HepG2 (cell line): ENCODE measurements around the gene MAIP1. TPM values are rescaled to one million over a fixed set of nuclear protein-coding genes. Genes with fewer than 3 reads are reported as not detected.
A peak's percentile ranks its signal among the peaks of the same experiment; 100 is the strongest.

Experiments
- ATAC-seq: fragments of 200-7000 bp; cut with Tn5 transposase; 3 replicates; pipeline ENCODE4 v1.9.1; 2020; ENCODE audit warnings: mild to moderate bottlenecking, moderate library complexity
- BruUV-seq: library from RNA; stranded (reverse); fragments of 400-500 nt; replicated peaks from 2 replicates; lab custom pipeline; 2021; lab: Mats Ljungman, UMichigan
- CTCF ChIA-PET: fragments of 300-600 bp; formaldehyde crosslinking; extraction: SDS; loops from one replicate; lab custom pipeline; 2021; ENCODE audit warnings: low total read pairs, inconsistent platforms, low intra/inter-chr PET ratio; lab: Yijun Ruan, JAX
- POLR2A ChIA-PET: fragments of 350-600 bp; sonication (Branson Sonifier 250); formaldehyde crosslinking; loops from one replicate; lab custom pipeline; 2020; ENCODE audit warnings: antibody characterized with exemption, inconsistent platforms; lab: Yijun Ruan, JAX
- DNase-seq: peaks from one replicate; pipeline ENCODE4 v3.0.0-alpha.2; 2015; ENCODE audit warnings: low spot score
- FAIRE-seq: peaks from 3 replicates; lab custom pipeline; 2011; peaks lifted over from hg19 to GRCh38; lab: Jason Lieb, UNC
- H2AFZ ChIP-seq: one replicate; pipeline ENCODE4 v1.6.1; 2011; ENCODE audit warnings: low read length, inconsistent platforms
- H3K27ac ChIP-seq: fragments of 300-600 bp; 3 replicates; pipeline ENCODE4 v1.8.0; 2011; ENCODE audit warnings: mixed run types, mild to moderate bottlenecking, mixed read lengths, low read length, inconsistent platforms; ENCODE audit not compliant: insufficient read depth; ENCODE audit errors: extremely low read length
- H3K27me3 ChIP-seq, 2 experiments: fragments of 200-600 bp in 1 of 2; 2 replicates in 1 of 2; 3 replicates in 1 of 2; pipeline versions ENCODE4 v1.6.0 to v1.8.0; 2011; ENCODE audit warnings: low read length in 2 of 2, mild to moderate bottlenecking in 2 of 2, moderate library complexity in 2 of 2, inconsistent platforms in 1 of 2; ENCODE audit not compliant: insufficient read depth in 2 of 2, control insufficient read depth in 1 of 2
- H3K36me3 ChIP-seq, 2 experiments: fragments of 200-600 bp in 1 of 2; replicated peaks in 1 of 2; 2 replicates in 1 of 2; 3 replicates in 1 of 2; pipeline versions ENCODE4 v1.5.1 to v1.8.0; 2011; ENCODE audit warnings: low read length in 2 of 2, inconsistent platforms in 1 of 2; ENCODE audit not compliant: insufficient read depth in 2 of 2, control insufficient read depth in 1 of 2
- H3K4me1 ChIP-seq: 2 replicates; pipeline ENCODE4 v1.5.1; 2012; ENCODE audit warnings: low read length, inconsistent platforms; ENCODE audit not compliant: insufficient read depth
- H3K4me2 ChIP-seq: 2 replicates; pipeline ENCODE4 v1.6.0; 2011; ENCODE audit warnings: low read depth, low read length, inconsistent platforms
- H3K4me3 ChIP-seq, 3 experiments: fragments of 200-600 bp in 1 of 3; sonication (generic), shearing (Covaris generic) in 1 of 3; replicated peaks in 1 of 3; 2 replicates each; pipeline ENCODE4 v1.5.1; 2011 to 2016; ENCODE audit warnings: low read length in 3 of 3, inconsistent platforms in 2 of 3, low read depth in 2 of 3, mild to moderate bottlenecking in 2 of 3, control low read depth in 1 of 3, mixed read lengths in 1 of 3; ENCODE audit not compliant: insufficient read depth in 1 of 3
- H3K79me2 ChIP-seq: one replicate; pipeline ENCODE4 v1.6.1; 2011; ENCODE audit warnings: low read length, inconsistent platforms; ENCODE audit not compliant: insufficient read depth
- H3K9ac ChIP-seq: 2 replicates; pipeline ENCODE4 v1.6.0; 2011; ENCODE audit warnings: mild to moderate bottlenecking, low read depth, low read length, inconsistent platforms; ENCODE audit not compliant: insufficient read depth
- H3K9me3 ChIP-seq: 2 replicates; pipeline ENCODE4 v1.5.1; 2012; ENCODE audit warnings: mild to moderate bottlenecking, low read length
- H4K20me1 ChIP-seq: 2 replicates; pipeline ENCODE4 v1.6.0; 2011; ENCODE audit warnings: inconsistent platforms, mild to moderate bottlenecking, low read length, moderate library complexity; ENCODE audit not compliant: insufficient read depth
- AHDC1 ChIP-seq: sonication (generic); formaldehyde crosslinking; IDR thresholded peaks from 2 replicates; pipeline ENCODE4 v1.5.1; 2020; ENCODE audit warnings: mild to moderate bottlenecking, missing genetic modification reagents, borderline replicate concordance
- GABPB1 ChIP-seq: IDR thresholded peaks from 2 replicates; pipeline ENCODE4 v1.6.1; 2016; ENCODE audit warnings: mild to moderate bottlenecking, missing genetic modification reagents, moderate library complexity, missing compliant biosample characterization
- ZNF772 ChIP-seq: sonication (generic); formaldehyde crosslinking; IDR thresholded peaks from 2 replicates; pipeline ENCODE4 v1.5.0; 2020; ENCODE audit warnings: mild to moderate bottlenecking, missing genetic modification reagents
- WGBS: methylation state at CpG from one replicate; pipeline ENCODE4 v1.1.6; 2017; ENCODE audit warnings: low lambda C conversion rate; 5-methylcytosine and 5-hydroxymethylcytosine counted together
- in situ Hi-C: cut with HindIII; loops from 2 replicates; pipeline ENCODE4 v1.10.0; 2017; ENCODE audit warnings: low pct_unique_long_range_greater_than_20kb; ENCODE audit not compliant: extremely low pct_ligation_motif_present
- intact Hi-C: fragments of 100-400 bp; cut with micrococcal nuclease; formaldehyde crosslinking; loops from one replicate; pipeline ENCODE4 v1.10.0; 2022; ENCODE audit not compliant: unreplicated experiment
- polyA plus RNA-seq, 8 experiments: library from polyadenylated mRNA; depleted of rRNA in 3 of 8; stranded (reverse) in 7 of 8; unstranded in 1 of 8; fragments of >200 nt; fragmentation: Illumina TruSeq in 4 of 8; extraction: Trizol in 4 of 8; gene quantifications; 2 replicates each; pipeline versions ENCODE4 v1.2.1 to v1.2.3, GENCODE V29; 2011 to 2016; ENCODE audit warnings: low read depth in 4 of 8, missing spikeins in 1 of 8, mixed read lengths in 1 of 8; ENCODE audit not compliant: insufficient read depth in 1 of 8
- total RNA-seq, 5 experiments: library from RNA; depleted of rRNA; stranded (reverse); fragments of >200 nt; fragmentation: Illumina TruSeq; extraction: Trizol; gene quantifications; 2 replicates each; pipeline ENCODE4 v1.2.3, GENCODE V29; 2016; ENCODE audit warnings: low read depth in 1 of 5

Gene MAIP1
- total and polyA plus RNA-seq, 2 of the 13 experiments (the other 11 are each of a cell fraction or from before 2014, with no cell fraction given) = 22.3 to 72.9 TPM

GRCh38 chr2:199977984-199978415 lies 22.6 kb downstream of the MAIP1 start (continued):
- TF ChIP-seq AHDC1 (CRISPR knock-in tag) = peak; percentile 36; the same call in 1 of the 2 replicates

- ATAC-seq (peak; percentile 59), FAIRE-seq (no peak)
- POLR2A ChIA-PET = interaction anchor here (1.1 kb wide), 1 partner anchor 327 kb away, joined by 4 read pairs; the partner anchor contains the start of gene SPATS2L
Measured at GRCh38 chr2:199979398-199979797, 24.0 kb downstream of the MAIP1 start.

More at GRCh38 chr2:199979398-199979797, 24.0 kb downstream of the MAIP1 start:
- TF ChIP-seq GABPB1 (no peak), ZNF772 (0 out of 2 replicates have a peak, but pooled peaks have one; percentile 13)
- TF ChIP-seq, all 625 proteins: peak for 1
- H3K4me1 ChIP-seq = peaks cover 29% of the 10 kb centered on the region
- no peak for DNase-seq
- no peak overlapping the region for H3K27ac ChIP-seq
- no peaks in the 10 kb centered on the region for H3K27me3 ChIP-seq
- H3K36me3 ChIP-seq = no peaks in the 10 kb centered on the region
- 92% methylated on average over 5 of the region's 5 CpGs for WGBS
- no peaks in the 10 kb centered on the region for H4K20me1 ChIP-seq
- peak overlapping the region; percentile 51 for H2AFZ ChIP-seq
- in situ Hi-C loops (loop anchor here (10.0 kb wide), 2 partner anchors 505 to 715 kb away; no protein-coding TSS in a partner anchor), intact Hi-C loops (loop anchor here (10.0 kb wide), 1 partner anchor 755 kb away; no protein-coding TSS in a partner anchor)
- CTCF ChIA-PET = interaction anchor here (1.1 to 1.8 kb wide), 4 partner anchors 501 to 723 kb away, joined by 3 to 8 read pairs (median 4); partner anchors contain the start of gene KCTD18
- H3K4me3 ChIP-seq = 0 out of 6 replicates have a peak overlapping the region, but pooled peaks of 1 of the 3 experiments have one; percentile 34
- no peaks in the 10 kb centered on the region for H3K9me3 ChIP-seq
- peak overlapping the region; percentile 71 for H3K4me2 ChIP-seq
- BruUV-seq = no TSS peak
- no peaks in the 10 kb centered on the region for H3K79me2 ChIP-seq
- peak overlapping the region; percentile 12; the same call in 1 of the 2 replicates for H3K9ac ChIP-seq
